Endothelial cell of umbilical vein (primary cell): ENCODE measurements around the gene ELAVL1.

Experiments
- CTCF ChIP-seq, 2 donors: IDR thresholded peaks; 1 replicate in 1 of 2; 2 replicates in 1 of 2; pipeline ENCODE4 v1.5.1; 2011; ENCODE audit warnings: low read length in 2 of 2, mild to moderate bottlenecking in 2 of 2, moderate library complexity in 2 of 2, control low read depth in 1 of 2, inconsistent platforms in 1 of 2, low read depth in 1 of 2; ENCODE audit not compliant: insufficient read depth in 1 of 2; ENCODE audit errors: extremely low read depth in 1 of 2
- EZH2 ChIP-seq: IDR thresholded peaks from 2 replicates; pipeline ENCODE4 v1.6.1; 2012; ENCODE audit warnings: borderline replicate concordance, low read depth, mild to moderate bottlenecking, moderate library complexity, low read length, inconsistent platforms; ENCODE audit not compliant: severe bottlenecking
- FOS ChIP-seq: IDR thresholded peaks from 2 replicates; pipeline ENCODE4 v1.6.1; 2011; ENCODE audit warnings: mild to moderate bottlenecking, low read length, moderate library complexity, borderline replicate concordance; ENCODE audit not compliant: insufficient read depth
- GATA2 ChIP-seq: IDR thresholded peaks from 2 replicates; pipeline ENCODE4 v1.7.0; 2011; ENCODE audit warnings: low read depth, mild to moderate bottlenecking, moderate library complexity, mixed read lengths, low read length; ENCODE audit not compliant: insufficient read length, insufficient read depth
- JUN ChIP-seq: IDR thresholded peaks from 2 replicates; pipeline ENCODE4 v1.6.1; 2011; ENCODE audit warnings: borderline replicate concordance, low read depth; ENCODE audit not compliant: insufficient read length, insufficient read depth
- MAX ChIP-seq: IDR thresholded peaks from 2 replicates; pipeline ENCODE4 v1.6.1; 2011; ENCODE audit not compliant: insufficient read depth, insufficient read length
- MYC ChIP-seq: IDR thresholded peaks from one replicate; pipeline ENCODE4 v1.6.1; 2011; ENCODE audit warnings: mild to moderate bottlenecking, low read depth, low read length
- POLR2A ChIP-seq: IDR thresholded peaks from 2 replicates; pipeline ENCODE4 v1.6.1; 2012; ENCODE audit warnings: low read depth, mild to moderate bottlenecking, control low read depth, low read length
- POLR2AphosphoS5 ChIP-seq: IDR thresholded peaks from 2 replicates; pipeline ENCODE4 v1.6.1; 2012; ENCODE audit warnings: low read depth, mild to moderate bottlenecking, control low read depth, low read length, moderate library complexity; ENCODE audit not compliant: insufficient read depth

- TF ChIP-seq CTCF (IDR thresholded peaks at IDR 0.05; ENCODE audit: extremely low read depth in 1 of 2, insufficient read depth in 1 of 2, low read depth in 1 of 2, low read length in 2 of 2) (no peak), POLR2AphosphoS5 (no peak), POLR2A (no peak), GATA2 (no peak), MYC (no peak), EZH2 (no peak), FOS (no peak), JUN (no peak), MAX (no peak)
These were observed 93.8 kb downstream of the ELAVL1 start for GRCh38 chr19:7911508-7912143.
